HL-60 (cell line): ENCODE measurements around the gene ZFP69.

Experiments
- DNase-seq, 2 experiments: peaks; one replicate each; pipeline ENCODE4 v3.0.0-alpha.2; 2010 to 2020; ENCODE audit warnings: low read depth in 1 of 2, low spot score in 1 of 2
- H3K27ac ChIP-seq: fragments of 250-450 bp; sonication (Bioruptor Pico); replicated peaks from 2 replicates; pipeline ENCODE4 v1.5.1; 2020; ENCODE audit warnings: mild to moderate bottlenecking, moderate library complexity
- H3K27me3 ChIP-seq: fragments of 250-450 bp; sonication (Bioruptor Pico); 2 replicates; pipeline ENCODE4 v1.5.1; 2021; ENCODE audit warnings: mild to moderate bottlenecking, moderate library complexity; ENCODE audit not compliant: insufficient read depth, poor library complexity, severe bottlenecking
- H3K4me3 ChIP-seq: replicated peaks from 2 replicates; pipeline ENCODE4 v1.5.1; 2011; ENCODE audit warnings: mild to moderate bottlenecking, control low read depth, low read length; ENCODE audit not compliant: insufficient read depth
- CTCF ChIP-seq: IDR thresholded peaks from one replicate; pipeline ENCODE4 v1.5.1; 2011; ENCODE audit warnings: low read length, control low read depth, inconsistent platforms; ENCODE audit not compliant: insufficient read depth
- GABPA ChIP-seq: IDR thresholded peaks from 2 replicates; pipeline ENCODE4 v1.6.1; 2012; ENCODE audit warnings: low read depth
- POLR2AphosphoS5 ChIP-seq: IDR thresholded peaks from 2 replicates; pipeline ENCODE4 v1.6.1; 2012; ENCODE audit warnings: low read depth
- REST ChIP-seq: IDR thresholded peaks from 2 replicates; pipeline ENCODE4 v1.6.1; 2012; ENCODE audit warnings: low read depth; ENCODE audit not compliant: insufficient replicate concordance
- SPI1 ChIP-seq: IDR thresholded peaks from 2 replicates; pipeline ENCODE4 v1.6.1; 2012; ENCODE audit warnings: low read depth, mild to moderate bottlenecking, borderline replicate concordance

ZFP69 gene

GRCh38 chr1:40535732-40536131 lies 58.6 kb downstream of the ZFP69 start:
- H3K27me3 ChIP-seq = no peaks in the 10 kb centered on the region
- H3K27ac ChIP-seq = no peak overlapping the region
- no peak for DNase-seq
- TF ChIP-seq REST = no peak
- no peak for TF ChIP-seq CTCF
- TF ChIP-seq POLR2AphosphoS5 = no peak
- TF ChIP-seq GABPA = no peak
- no peak for TF ChIP-seq SPI1
- H3K4me3 ChIP-seq = no peak overlapping the region

- Histone ChIP-seq H3K4me3 (no peak overlapping the region), H3K27me3 (no peaks in the 10 kb centered on the region), H3K27ac (peak overlapping the region; percentile 64)
- TF ChIP-seq CTCF = no peak
- no peak for TF ChIP-seq GABPA
- TF ChIP-seq POLR2AphosphoS5 = no peak
- TF ChIP-seq SPI1 = no peak
- no peak for TF ChIP-seq REST
- peak; percentile 43 for DNase-seq
Observed at GRCh38 chr1:40539338-40539737, 62.2 kb downstream of the ZFP69 start.
